HUDEP-2 (cell line): Measurements from ENCODE around the gene CCDC91.

ENCODE experiments used
- DNase-seq, 76 experiments: peaks; one replicate each; lab custom pipeline; 2025; ENCODE audit not compliant: unreplicated experiment in 76 of 76; lab: John Stamatoyannopoulos, UW

CCDC91 gene

DNA sequence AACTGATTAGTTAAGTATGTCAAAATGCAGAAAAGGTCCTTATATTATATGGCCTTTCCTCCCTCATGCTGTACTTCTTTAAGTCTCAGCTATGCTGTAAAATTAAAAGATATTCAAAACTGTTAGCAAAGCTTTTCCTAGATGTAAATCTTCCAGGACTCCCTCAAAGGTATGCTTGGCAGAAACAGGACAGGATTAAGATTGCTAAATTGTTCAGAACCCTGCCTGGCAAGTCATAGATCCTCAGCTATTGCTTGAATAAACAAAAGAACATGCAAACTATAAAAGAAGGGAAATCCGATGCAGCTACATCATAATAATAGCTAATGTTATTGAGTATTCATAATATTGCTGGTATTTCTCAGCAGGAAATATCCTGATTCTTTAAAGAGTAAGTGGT lies 322.6 kb downstream of the CCDC91 start:
- no peak for DNase-seq

- DNase-seq, result no peak
Measured at GRCh38 chr12:28513983-28514382, 323.7 kb downstream of the CCDC91 start.

- DNase-seq, result no peak
Measured at GRCh38 chr12:28517101-28517500, 326.8 kb downstream of the CCDC91 start.

GRCh38 chr12:28527631-28528249 lies 337.5 kb downstream of the CCDC91 start:
- no peak for DNase-seq

DNA sequence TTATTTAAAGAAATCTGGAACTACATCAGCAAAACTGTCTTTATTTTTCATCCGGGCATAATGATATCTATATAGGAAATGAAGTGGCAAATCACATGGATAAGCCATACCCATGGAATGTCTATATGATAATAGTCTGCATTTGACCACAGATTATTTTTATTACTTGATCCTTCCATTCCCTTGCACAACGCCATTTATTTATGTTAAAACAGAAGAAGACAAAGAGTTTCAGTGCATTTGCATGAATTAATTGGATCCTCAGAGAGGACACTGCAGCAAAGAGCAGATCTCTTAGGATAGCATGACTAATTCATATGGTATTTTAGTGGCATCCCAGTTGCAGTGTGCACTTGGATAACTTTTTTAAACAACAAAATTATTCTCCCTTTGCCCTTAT lies 345.0 kb downstream of the CCDC91 start:
- DNase-seq, result no peak

DNA sequence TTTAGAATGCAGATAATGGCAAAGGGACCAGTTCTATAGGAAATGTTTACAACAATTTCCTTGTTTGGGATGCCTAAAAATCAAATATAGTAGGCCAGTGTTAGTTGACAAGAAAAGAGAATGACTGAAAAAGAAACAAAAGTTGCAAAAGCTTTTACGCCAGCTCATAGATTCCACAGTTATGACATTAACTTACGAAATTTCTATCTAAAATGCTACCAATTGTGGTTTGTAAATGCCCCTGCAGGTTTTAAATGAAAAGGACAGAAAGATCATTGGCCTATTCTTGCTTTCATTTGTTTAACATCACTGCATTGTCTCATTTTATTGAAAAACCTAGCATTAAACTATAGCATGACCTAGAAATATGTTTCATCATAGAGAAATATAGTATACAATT lies 345.8 kb downstream of the CCDC91 start:
- DNase-seq, result no peak

DNA sequence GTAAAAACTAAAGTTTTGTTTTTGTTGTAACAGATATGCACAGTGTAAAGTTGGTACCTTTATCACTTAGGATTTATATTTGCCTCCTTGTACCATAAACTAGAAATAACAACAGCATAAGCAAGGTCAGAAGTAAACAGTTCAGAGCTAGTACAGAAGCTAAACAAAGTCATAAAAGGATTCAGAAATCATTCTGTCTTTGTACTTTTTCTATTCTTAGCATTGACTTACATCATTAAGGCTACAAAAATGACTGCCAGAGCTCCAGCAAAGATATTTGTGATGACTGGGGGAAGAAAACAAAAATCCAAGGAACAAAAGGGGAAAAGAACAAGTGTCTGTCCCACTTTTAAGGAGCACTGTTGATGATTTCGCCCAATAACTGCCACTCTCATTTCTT lies 347.2 kb downstream of the CCDC91 start:
- DNase-seq, result no peak

DNA sequence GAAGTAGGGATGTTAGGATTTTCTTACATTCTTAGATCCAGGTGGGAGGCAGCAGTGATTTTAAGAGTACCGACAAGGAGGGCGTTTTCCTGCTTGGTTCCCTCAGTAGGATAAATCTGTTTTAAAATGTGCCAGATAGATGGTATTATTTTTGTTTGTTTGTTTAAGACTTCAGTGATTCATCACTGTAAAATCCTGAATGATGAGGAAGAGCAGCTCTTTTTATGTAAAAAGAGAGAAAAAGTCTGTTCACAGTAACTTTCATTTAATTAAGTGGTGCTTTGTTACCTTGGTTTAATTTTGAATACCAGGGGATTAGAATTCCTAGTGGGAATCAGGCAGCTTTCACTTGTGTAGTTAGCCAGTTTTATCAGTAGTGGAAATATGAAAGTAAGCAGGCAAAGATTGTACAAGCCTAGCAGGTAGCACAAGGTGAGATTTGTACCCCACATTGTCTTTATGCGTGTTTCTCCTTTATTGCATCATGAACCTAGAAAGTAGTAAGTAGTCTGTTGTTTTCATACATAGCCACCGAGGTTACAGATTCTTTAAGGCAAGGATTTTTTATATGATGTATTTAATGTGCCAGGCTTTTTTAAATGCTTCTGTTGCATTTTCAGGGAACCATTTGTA lies 349.6 kb downstream of the CCDC91 start:
- DNase-seq, result no peak

- DNase-seq, result peak in 29 of 76 experiments; percentile 2 to 67 (median 34)
Measured at GRCh38 chr12:28540324-28540714, 350.1 kb downstream of the CCDC91 start.

DNA sequence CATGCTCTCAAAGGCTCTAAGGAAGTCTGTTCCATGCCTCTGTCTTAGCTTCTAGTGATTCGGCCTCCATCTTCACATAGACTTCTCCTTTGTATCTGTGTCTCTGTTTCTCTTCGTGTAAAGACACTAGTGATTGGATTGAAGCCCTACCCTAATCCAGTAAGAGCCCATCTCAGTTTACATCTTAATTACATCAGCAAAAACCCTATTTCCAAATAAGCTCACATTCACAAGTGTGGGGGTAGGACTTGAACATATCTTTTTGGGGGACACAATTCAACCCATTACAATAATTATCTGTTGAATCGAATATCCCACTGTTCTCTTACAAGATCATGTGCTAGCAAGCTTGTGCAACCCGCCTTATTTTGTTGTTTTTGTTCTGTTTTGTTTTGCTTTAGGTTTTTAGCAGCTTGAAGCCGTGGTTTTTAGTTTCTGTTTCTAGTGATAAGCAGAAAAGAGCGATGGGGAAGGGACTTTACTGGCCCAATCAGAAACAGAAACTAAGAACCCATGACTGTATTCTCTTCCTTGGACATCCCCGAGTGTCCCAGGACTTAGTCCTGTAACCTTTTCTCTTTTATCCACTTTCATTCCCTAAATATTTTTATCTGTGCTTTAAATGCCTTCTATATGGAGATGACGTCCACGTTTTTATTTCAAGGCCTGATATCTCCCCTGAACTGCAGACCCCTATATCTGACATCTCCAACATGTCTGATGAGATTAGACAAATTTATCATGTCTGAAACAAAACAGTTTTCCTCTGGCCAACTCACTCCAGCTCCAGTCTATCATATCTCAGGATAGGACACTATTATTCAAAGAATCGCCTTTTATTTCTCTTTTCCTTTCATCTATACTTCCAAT lies 353.0 kb downstream of the CCDC91 start:
- DNase-seq, result peak in 13 of 76 experiments; percentile 2 to 52 (median 12)

DNA sequence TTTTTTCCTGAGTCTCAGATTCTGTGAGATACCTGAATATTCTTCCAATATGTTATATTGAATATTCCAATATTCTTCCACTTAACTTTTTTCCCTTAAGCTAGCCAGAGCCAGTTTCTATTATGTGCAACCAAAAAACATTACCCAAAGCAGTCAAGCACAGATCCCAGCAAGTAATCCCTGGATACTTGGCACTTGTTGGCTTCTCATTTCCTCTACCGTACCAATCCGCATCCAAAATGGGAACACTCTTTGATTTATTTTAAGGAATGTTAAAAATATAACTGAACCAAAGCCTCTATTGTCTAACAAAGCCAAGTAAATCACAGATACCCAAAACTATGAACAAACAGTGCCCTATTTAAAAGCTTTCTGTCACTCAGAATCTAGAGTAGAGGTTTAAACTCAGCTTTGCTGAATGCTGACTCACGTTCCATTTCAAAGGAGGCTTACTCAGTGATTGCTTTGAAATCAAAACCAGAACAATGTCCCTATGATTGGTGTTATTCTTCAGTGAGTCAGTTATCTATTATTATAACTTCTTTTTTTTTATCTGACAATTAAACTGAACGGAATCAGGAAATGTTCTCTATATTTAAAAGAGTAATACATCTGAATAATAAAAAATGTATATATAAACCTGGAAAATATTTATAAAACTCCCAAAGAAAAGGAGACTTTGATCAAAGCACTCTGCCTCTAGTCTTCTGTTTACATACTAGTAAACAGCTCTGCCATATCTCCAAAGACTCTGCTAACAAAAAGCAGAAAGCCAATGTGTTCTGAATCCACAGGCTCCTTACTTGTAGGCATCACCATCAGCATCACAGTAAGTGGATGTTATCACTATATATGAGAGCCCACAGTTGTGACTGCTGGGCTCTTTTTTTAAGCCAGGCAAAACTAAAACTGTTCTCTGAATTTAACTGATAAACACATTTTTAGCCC lies 360.8 kb downstream of the CCDC91 start:
- no peak for DNase-seq

DNA sequence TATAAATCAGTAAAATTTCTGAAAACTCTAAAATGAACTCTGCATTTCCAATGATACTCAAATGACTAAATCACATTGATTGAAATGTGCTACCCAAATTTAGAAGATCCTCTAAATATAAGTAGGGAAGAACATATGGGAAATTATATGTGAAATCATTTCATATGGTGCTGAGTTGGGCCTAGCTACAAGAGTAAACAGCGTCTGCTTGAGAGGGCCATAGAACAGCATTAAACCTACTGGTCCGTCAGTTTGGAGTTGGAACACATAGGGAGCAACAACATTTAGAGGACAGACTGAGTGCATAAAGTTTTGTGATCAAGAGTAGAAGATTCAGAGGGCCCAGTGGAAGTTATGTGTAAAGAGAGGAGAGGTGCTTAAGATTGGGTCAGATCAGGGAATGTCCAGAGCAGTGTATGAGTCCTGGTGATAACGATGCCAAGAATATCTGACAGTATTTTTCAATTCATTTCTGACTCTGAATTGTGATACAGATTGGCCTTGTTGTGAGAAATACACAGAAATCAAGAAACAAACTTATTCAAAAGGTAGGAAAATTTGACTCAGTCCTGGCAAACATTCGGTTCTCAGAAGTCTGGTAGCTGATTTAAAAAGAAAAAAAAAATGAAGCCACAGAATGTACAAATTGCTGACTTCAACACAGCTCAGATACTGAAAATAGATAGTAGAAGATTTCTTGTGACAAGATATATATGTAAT lies 362.2 kb downstream of the CCDC91 start:
- peak in 1 of 76 experiments; percentile 4 for DNase-seq

- no peak for DNase-seq
Measured at GRCh38 chr12:28555748-28556147, 365.5 kb downstream of the CCDC91 start.

DNA sequence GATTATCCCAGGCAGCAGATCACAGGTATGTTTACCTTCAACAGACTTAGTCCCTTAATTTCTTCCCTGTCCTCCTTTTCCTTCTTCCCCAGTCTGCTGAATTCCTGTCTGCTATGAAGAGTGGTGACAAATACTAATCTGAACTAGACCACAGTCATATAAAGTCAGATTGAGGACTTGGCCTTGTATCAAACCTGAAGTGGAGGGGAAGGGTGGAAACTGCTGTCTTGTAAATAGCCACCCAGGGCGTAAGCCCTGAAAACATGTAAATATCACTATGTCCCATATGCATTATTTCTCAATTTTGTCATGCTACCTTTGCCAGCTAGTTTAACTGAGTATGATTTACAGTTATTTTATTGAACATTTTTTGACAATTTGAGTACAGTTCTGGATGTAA lies 368.0 kb downstream of the CCDC91 start:
- no peak for DNase-seq

DNA sequence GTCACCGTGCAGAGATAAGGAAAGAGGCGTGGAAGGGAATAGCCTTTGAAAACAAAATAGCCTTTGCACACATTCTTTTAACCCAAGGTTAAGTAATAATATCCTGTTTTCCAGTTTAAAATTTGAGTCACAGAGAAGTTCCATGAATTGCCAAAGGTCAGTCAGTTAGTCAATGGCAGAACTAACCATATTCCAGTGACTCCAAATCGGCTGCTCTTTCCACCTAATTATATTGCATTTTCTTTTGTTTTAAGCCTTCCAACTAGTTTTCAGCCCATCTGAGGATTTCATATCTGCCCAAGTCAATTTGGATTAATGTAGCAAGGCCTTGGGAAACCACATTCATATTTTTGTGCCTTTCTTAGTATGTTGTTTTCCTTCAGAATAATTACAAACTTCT lies 373.0 kb downstream of the CCDC91 start:
- DNase-seq, result no peak

GRCh38 chr12:28563936-28564335 lies 373.7 kb downstream of the CCDC91 start:
- no peak for DNase-seq

DNA sequence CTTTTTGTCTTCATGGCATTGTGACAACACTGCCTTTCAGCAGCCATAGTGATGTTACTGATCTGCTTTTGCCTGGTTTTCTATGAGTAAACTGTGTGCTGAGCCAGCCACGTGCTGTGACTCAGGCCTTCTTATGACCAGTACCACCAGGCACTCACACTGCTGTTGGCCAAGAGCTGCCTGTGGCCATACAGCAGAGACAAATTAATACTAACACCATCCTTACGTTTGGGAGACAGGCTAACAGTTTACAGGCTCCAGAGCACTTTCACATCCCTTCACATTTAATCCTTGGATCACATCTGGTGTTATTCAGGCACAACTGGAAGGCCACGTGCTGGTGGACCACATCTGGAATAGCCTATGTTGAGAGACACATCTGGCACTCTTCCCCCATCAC lies 377.9 kb downstream of the CCDC91 start:
- DNase-seq, result no peak

DNA sequence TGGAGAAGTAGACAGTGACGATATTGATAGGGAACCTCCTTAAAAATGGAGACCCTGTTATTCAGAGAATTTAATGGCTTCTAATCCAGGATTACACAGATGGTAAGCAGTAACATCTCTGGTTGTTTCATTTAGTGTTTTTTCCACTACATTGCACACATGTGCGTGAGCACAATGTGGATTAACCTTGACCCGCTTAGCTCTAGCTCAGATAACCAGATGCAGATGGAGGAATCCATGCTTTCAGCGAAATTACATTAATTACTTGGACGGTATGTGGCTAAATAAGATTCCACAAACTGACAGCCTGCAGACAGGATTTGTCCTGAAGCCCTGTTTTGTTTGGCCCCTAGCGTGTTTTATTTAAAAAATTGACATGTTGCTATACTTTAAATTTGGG lies 378.4 kb downstream of the CCDC91 start:
- DNase-seq, result no peak

DNA sequence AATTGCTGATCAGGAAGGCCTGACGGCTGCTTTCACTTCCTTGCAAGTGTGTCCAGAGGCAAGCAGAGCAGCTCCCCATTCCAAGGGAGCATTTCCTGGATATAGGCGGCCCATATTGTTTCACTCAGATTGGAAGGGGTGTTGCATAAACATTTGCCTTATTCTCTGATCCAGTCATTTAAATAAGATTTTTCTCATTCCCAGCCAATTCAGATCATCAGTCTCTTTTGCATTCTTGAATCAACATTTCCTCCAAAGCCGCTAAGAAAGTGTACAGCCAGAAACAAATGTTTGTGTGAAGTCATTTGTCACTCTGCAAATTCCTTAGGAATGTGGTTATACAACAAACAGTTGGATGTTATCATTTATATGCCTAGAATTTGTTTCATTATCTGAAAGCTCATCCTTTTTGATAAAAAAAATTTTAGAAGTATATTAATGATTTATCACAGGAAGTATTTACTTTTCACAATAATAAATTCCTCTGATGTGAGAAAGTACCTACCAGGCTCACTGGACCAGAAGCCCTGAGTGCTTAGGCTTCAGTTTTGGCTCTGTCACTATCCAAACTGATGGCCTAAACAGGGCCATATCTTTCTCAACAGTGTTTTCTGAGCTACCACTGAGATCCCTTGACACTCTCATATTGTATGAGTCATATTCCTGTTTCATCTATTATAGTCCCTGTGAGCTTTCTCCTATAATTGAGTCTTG lies 379.6 kb downstream of the CCDC91 start:
- no peak for DNase-seq
